ENCODE data around the gene ZNF81. TPM values are rescaled to one million over a fixed set of nuclear protein-coding genes. Genes with fewer than 3 reads are reported as not detected.
"Not testable (repeated sequence)": the region's sequence is repeated elsewhere in the genome, so short reads cannot be mapped to it uniquely, and the experiment has no call there.

The ZNF81 gene
- total RNA-seq, 1 experiment from 2014 or later: 1.4 TPM

DNA sequence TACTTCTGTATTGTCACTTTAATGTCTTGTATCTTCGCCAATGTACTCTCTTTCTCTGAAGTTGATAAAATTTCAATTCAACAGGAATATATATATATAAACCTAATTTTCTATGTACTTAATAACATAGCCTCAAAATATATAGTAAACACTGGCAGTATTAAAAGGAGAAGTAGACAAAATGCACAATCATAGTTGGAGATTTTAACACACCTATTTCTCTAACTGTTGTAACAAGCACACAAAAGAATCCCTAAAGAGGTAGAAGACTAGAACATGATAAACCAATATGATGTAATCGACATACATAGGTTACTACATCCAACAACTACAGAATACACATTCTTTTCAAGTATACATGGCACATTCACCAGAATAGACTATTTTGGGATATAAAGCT is 65.5 kb downstream of the ZNF81 start:
- in situ Hi-C loops (cut with HindIII; ENCODE audit: low sequenced_read_pairs): no loop called here
- DNase-seq (ENCODE audit: low spot score): no peak

DNA sequence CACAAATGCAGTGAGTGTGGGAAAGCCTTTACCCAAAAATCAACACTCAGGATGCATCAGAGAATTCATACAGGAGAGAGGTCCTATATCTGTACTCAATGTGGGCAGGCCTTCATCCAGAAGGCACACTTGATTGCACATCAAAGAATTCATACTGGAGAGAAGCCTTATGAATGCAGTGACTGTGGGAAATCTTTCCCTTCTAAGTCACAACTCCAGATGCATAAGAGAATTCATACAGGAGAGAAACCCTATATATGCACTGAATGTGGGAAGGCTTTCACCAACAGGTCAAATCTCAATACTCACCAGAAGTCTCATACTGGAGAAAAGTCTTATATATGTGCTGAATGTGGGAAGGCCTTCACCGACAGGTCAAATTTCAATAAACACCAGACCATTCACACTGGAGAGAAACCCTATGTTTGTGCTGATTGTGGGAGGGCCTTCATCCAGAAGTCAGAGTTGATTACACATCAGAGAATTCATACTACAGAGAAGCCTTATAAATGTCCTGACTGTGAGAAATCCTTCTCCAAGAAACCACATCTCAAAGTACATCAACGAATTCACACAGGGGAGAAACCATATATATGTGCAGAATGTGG is 79.3 kb downstream of the ZNF81 start:
- in situ Hi-C loops (cut with HindIII; ENCODE audit: low sequenced_read_pairs): no loop called here
- DNase-seq (ENCODE audit: low spot score): no peak

DNA sequence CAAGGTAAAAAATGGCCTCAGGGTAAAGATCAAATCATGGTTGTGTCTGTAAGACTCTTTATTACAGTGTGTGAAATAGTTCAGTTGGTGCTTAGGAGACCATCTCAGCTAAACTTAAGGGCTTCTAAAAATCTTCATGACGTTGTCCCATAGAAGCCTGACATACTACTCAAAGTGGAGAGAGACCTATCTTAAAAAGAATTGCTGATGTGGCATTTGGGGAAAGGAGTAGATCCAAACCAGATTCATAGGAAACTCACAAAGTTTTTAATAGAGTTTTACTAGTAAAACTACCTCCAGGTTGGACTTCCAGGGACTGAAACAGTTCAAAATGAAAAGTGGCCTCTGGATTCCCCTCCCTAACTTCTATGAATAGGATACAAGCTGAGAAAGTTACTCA is 81.6 kb downstream of the ZNF81 start:
- in situ Hi-C loops (cut with HindIII; ENCODE audit: low sequenced_read_pairs): no loop called here
- DNase-seq (ENCODE audit: low spot score): no peak

DNA sequence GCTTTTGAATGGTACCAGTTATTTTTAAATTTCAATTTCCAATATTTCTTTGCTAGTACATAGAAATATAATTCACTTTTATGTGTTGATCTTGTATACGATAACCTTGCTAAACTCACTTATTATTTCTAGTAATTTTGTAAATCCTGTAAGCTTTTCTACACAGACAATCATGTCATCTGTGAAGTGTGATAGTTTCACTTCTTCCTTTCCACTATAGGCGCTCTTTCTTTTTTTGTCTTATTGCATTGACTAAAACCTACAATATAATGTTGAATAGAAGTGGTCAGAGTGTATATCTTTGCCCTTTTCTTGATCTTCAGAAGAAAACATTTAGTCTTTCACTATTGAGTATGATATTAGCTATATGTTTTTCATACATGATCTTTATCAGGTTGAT is 90.5 kb downstream of the ZNF81 start:
- DNase-seq (ENCODE audit: low spot score): no peak
- in situ Hi-C loops (cut with HindIII; ENCODE audit: low sequenced_read_pairs): no loop called here

DNA sequence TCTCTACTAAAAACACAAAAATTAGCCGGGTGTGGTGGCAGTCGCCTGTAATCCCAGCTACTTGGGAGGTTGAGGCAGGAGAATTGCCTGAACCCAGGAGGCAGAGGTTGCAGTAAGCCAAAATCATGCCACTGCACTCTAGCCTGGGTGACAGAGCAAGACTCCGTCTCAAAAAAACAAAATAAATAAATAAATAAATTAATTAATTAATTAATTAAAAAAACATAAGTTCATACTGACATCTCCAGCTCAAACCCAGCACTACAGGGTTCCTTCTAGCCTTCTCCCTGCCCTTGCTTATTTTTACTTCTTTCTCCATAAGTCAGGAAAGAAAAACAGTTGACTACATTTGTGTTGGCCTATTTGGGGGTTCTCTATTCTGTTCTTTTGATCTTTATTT is 95.3 kb downstream of the ZNF81 start:
- in situ Hi-C loops (cut with HindIII; ENCODE audit: low sequenced_read_pairs); DNase-seq (ENCODE audit: low spot score): not testable (repeated sequence)

DNA sequence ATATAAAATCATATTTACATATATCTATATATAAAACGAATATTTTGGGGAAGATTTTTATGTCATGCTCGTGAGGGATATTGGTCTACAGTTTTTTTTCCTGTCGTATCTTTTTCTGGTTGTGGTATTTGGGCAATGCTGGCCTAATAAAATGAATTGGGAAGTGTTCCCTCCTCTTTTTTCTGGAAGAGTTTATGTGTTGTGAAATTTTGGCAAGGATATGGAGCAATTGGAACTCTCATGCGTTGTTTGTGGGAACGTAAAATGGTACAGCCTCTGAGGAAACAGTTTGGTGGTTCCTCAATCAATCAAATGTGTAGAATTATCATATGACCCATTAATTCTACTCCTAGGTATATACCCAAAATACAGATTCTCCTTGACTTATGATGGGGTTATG is 97.2 kb downstream of the ZNF81 start:
- in situ Hi-C loops (cut with HindIII; ENCODE audit: low sequenced_read_pairs): no loop called here
- DNase-seq (ENCODE audit: low spot score): no peak

DNA sequence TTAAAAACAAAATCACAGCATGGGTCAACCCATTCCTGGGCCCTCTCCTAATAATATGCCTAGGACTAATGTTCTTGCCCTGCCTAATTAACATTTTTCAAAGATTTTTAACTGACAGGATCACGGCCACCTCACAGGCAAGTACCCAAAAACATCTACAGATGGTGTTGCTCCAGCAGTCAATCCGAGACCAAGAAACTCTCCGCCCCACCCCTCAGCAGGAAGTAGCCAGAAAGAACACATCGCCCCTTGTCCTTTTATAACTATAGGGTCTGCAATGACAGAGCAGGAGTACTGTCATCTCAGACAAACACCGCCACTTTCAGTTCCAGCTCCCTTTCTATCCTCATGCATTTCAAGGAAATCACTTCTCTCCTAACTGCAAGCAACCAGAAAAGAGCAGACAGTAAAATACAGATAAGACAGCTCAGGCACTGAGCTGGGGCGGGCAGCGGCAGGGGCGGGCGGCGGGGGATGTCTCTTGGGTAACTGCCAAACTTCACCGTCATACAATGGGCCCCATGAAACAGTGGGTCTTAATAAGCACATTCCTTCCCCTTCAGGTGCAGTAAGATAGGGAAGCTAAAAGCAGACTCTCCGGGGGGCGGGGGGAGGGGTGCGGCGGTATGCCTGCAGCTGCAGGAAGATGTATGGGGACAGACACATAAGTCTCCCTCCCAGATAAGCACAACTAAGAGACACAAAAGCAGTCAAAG is 99.7 kb downstream of the ZNF81 start:
- in situ Hi-C loops (cut with HindIII; ENCODE audit: low sequenced_read_pairs): no loop called here
- no peak for DNase-seq (ENCODE audit: low spot score)

DNA sequence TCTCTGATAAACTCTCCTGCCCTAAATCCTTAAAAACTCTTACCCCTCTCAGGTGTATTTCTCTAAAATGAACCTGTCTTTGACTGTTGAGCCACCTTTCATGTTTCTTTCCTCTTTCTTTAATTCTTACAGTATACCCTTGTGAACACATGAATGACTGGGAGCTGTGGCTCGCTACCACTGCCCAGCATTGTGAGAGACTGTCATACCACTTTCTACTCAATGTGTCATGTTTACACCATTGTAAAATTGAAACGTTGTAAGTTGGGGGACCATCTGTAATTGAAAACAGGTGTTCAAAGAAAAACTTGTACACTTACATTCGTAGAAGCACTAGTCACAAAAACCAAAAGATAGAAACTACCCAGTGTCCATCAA is 100.2 kb downstream of the ZNF81 start:
- in situ Hi-C loops (cut with HindIII; ENCODE audit: low sequenced_read_pairs): no loop called here
- DNase-seq (ENCODE audit: low spot score): no peak

DNA sequence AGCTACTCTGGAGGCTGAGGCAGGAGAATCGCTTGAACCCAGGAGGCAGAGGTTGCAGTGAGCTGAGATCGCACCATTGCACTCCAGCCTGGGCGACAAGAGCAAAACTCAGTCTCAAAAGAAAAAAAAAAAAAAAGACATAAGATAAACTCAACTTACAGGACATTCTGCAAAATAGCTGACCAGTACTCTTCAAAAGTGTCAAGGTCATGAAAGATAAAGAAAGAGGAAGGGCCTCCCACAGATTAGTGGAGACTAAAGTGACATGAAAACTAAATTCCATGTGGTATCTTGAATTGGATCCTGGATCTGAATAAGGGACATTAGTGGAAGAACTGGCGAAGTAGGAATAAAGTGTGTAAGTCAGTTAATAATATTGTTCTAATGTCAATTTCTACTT is 103.7 kb downstream of the ZNF81 start:
- DNase-seq (ENCODE audit: low spot score): no peak
- in situ Hi-C loops (cut with HindIII; ENCODE audit: low sequenced_read_pairs): no loop called here

DNA sequence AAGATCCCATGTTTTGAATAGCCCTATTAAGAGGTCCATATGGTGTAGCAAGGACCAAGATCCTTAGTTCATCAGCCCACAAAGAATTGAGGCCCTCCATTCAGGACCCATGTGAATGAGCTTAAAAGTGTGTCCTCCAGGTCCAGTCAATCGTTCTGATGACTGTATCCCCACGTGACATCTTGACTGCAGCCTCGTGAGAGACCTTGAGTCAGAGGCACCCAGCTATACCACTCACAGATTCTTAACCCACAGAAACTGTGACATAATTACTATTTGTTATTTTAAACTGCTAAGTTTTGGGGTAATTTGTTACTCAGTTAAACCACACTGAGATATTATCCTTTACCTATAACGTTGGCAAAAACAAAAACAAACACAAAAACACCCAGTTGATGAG is 104.7 kb downstream of the ZNF81 start:
- no peak for DNase-seq (ENCODE audit: low spot score)
- in situ Hi-C loops (cut with HindIII; ENCODE audit: low sequenced_read_pairs): no loop called here

DNA sequence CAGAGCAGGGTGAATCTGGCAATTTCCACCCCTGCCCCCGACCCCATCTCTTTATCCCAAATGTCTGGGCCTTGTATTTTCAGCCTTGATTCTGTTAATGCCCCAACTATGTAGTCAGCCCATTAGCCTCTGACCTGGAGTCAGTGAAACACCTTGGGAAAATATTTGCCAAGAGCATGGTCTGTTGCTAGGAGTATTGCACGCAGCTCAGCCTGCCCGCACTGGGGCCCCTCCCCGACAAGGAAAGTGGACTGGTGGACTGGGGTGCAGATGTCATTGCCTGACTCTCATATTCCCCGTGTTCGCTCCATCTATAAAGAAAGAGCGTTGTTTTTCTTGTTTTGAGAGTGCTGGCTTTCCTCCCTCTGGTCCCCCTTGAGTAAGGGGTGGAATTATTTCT is 118.6 kb downstream of the ZNF81 start:
- in situ Hi-C loops (cut with HindIII; ENCODE audit: low sequenced_read_pairs); DNase-seq (ENCODE audit: low spot score): not testable (repeated sequence)

DNA sequence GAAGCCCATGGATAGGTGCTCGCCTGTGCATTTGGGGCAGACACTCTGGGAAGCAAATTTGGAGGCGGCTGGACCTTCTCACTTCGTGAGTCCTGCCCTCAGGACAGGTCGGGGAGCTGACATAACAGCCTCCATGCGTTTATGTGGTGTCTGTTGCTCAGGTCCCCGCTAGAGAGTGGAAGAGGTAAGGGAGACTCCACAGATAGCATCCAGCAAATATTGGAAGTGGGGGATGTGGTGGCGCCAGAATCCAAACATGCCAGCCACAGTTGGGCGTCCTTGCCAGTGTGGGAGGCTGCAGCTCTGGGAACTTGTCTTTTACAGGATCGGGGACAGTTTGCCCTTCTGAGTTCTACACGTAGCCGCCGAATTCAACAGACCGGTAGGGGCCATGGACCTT is 119.3 kb downstream of the ZNF81 start:
- in situ Hi-C loops (cut with HindIII; ENCODE audit: low sequenced_read_pairs): no loop called here
- no peak for DNase-seq (ENCODE audit: low spot score)

DNA sequence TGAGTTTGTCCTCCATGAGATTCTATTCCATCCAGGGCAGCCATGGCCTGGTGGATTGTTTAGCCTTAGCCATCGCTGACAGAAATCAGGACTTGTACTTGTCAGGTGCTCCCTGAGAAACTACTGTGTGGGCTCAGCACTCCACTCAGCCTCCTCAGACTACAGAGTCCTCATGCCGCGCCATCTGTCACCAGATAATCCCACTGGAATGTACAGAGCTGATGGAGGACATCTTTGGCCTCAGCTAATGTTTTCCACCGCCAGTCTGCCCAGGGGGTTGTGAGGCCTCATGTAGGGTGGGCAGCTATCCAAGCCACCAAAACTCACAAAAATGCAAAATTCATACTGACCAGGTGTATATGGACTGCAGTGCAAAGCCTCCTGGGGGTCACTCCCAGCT is 121.5 kb downstream of the ZNF81 start:
- peak; percentile 0 for DNase-seq (ENCODE audit: low spot score)
- in situ Hi-C loops (cut with HindIII; ENCODE audit: low sequenced_read_pairs): not testable (repeated sequence)

DNA sequence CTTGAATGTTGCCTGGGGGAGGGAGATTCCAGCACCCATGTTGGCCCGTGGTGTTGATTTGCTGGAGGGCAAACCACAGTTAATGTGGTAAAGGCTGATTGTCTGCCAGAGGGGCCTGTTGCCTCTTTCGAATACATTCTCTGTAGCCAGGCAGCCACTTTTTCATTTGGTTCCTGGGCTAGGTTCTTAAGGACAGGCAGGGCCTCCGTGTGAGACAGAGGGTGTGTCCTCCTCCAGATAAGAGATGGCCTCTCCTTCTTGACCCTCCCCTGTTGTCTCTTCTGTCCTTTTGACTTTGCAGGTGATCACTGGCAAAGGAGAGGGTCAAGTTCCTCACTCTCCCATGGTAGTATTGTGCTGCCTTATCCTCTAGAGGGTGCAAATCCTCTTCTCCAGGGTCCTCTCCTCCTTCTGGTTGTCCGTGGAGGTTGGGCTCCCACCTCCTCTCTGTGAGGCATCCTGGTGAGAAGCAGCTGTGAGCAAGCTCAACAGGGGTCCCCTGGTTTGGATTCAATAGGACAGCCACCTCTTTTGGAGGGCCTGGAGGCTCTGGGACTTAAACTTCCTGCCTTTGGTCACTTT is 122.2 kb downstream of the ZNF81 start:
- DNase-seq (ENCODE audit: low spot score): no peak
- in situ Hi-C loops (cut with HindIII; ENCODE audit: low sequenced_read_pairs): no loop called here

DNA sequence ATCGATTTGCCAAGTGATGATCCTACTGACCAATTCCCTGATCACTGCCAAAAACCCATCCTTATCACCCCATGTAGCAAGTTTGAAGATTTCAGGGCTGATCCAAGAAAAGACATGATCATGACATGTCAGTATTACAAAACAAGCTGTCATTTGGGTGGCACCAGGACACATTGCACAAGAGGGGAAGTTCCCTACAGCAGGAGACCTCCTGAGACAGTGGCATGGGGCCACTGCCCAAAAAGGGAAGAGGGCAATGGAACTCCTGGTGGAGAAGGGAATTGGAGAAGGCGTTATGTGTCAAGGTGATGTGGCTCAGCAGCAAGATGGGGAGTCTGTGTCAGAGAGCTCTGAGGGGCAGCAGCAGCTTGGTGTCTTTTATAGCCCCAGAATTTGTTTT is 123.7 kb downstream of the ZNF81 start:
- no peak for DNase-seq (ENCODE audit: low spot score)
- in situ Hi-C loops (cut with HindIII; ENCODE audit: low sequenced_read_pairs): no loop called here

DNA sequence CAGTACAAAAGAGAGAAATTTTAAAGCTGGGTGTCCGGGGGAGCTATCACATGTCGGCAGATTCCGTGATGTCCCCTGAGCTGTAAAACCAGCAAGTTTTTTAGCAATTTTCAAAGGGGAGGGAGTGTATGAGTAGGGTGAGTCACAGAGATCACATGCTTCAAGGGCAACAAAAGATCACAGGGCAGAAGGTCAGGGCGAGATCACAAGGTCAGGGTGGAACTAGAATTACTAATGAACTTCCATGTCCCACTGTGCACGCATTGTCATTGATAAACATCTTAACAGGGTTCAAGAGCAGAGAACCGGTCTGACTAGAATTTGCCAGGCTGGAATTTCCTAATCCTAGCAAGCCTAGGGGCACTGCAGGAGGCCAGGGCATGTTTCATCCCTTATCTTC is 125.1 kb downstream of the ZNF81 start:
- in situ Hi-C loops (cut with HindIII; ENCODE audit: low sequenced_read_pairs); DNase-seq (ENCODE audit: low spot score): not testable (repeated sequence)

DNA sequence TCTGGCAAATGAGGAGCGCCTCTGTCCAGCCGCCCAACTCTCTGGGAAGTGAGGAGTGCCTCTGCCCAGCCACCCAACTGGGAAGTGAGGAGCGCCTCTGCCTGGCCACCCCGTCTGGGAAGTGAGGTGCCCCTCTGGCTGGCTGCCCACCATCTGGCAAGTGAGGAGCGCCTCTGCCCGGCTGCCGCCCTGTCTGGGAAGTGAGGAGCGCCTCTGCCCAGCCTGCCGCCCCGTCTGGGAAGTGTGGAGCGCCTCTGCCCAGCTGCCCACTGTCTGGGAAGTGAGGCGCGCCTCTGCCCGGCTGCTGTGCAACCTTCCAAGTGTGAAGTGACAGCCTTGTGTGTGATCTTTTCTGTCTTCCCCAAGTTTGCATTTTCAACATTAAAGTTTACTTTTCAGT is 128.8 kb downstream of the ZNF81 start:
- in situ Hi-C loops (cut with HindIII; ENCODE audit: low sequenced_read_pairs); DNase-seq (ENCODE audit: low spot score): not testable (repeated sequence)
